ENCODE results near the gene SLC25A51. TPM values are rescaled to one million over a fixed set of nuclear protein-coding genes. Genes with fewer than 3 reads are reported as not detected.

The SLC25A51 gene
- total and polyA plus RNA-seq, 2 donors (not counting 3 experiments of a cell fraction or from before 2014, with no cell fraction given), result 15.4 to 36.2 TPM

- H3K36me3 ChIP-seq (ENCODE audit: control insufficient read depth in 2 of 2, extremely low read depth in 1 of 2, insufficient read depth in 2 of 2, low read length in 2 of 2), result peaks cover 0 to 33% of the 10 kb centered on the region in 2 experiments
- no peak overlapping the region for H3K4me3 ChIP-seq (replicated peaks in 1 of 3; ENCODE audit: insufficient read depth in 1 of 3, low read depth in 1 of 3, low read length in 3 of 3)
- H3K9me1 ChIP-seq (replicated peaks; ENCODE audit: control insufficient read depth, extremely low read depth, insufficient read depth, low read length), result no peaks in the 10 kb centered on the region
- no peaks in the 10 kb centered on the region for H3K79me2 ChIP-seq (ENCODE audit: control insufficient read depth, insufficient read depth, low read length)
- no peaks in the 10 kb centered on the region for H3K9me3 ChIP-seq (replicated peaks; ENCODE audit: control insufficient read depth, insufficient read depth, low read length)
- BruUV-seq (replicated peaks), result no TSS peak
- no peaks in the 10 kb centered on the region for H3K27me3 ChIP-seq (ENCODE audit: control insufficient read depth in 2 of 2, insufficient read depth in 2 of 2, low read length in 2 of 2)
- intact Hi-C loops (cut with micrococcal nuclease), result loop anchor here (5.0 kb wide), 1 partner anchor 57 kb away; no protein-coding TSS in a partner anchor
- no peak overlapping the region for H3K27ac ChIP-seq (ENCODE audit: insufficient read depth, low read depth, low read length)
- no peak overlapping the region for H3K4me2 ChIP-seq (ENCODE audit: insufficient read depth, low read length)
- dilution Hi-C loops (cut with MboI; ENCODE audit: extremely low pct_ligation_motif_present, low sequenced_read_pairs), result no loop called here
- H2AFZ ChIP-seq (ENCODE audit: low read depth, low read length), result no peak overlapping the region
- CTCF ChIA-PET, result no interaction called here
- POLR2A ChIA-PET, result no interaction called here
- H3K9ac ChIP-seq (replicated peaks; ENCODE audit: extremely low read depth, insufficient read depth, low read length), result no peak overlapping the region
- DNase-seq (ENCODE audit: low read depth, low spot score) (no peak), FAIRE-seq (no peak)
- H4K20me1 ChIP-seq (replicated peaks; ENCODE audit: control insufficient read depth, extremely low read depth, insufficient read depth, low read length), result no peaks in the 10 kb centered on the region
- peaks cover 21% of the 10 kb centered on the region for H3K4me1 ChIP-seq (ENCODE audit: control insufficient read depth, extremely low read depth, insufficient read depth, low read length)
- TF ChIP-seq GATA2 (IDR thresholded peaks at IDR 0.05; ENCODE audit: insufficient read depth, insufficient read length, low read depth, low read length) (no peak), MYC (IDR thresholded peaks at IDR 0.05; ENCODE audit: low read depth, low read length) (no peak), MAX (IDR thresholded peaks at IDR 0.05; ENCODE audit: insufficient read depth, insufficient read length) (no peak), POLR2A (IDR thresholded peaks at IDR 0.05; ENCODE audit: low read depth, low read length) (no peak), FOS (IDR thresholded peaks at IDR 0.05; ENCODE audit: borderline replicate concordance, insufficient read depth, low read length) (no peak), JUN (IDR thresholded peaks at IDR 0.05; ENCODE audit: borderline replicate concordance, insufficient read depth, insufficient read length, low read depth) (no peak), EZH2 (IDR thresholded peaks at IDR 0.05; ENCODE audit: borderline replicate concordance, low read depth, low read length, severe bottlenecking) (no peak), POLR2AphosphoS5 (IDR thresholded peaks at IDR 0.05; ENCODE audit: insufficient read depth, low read depth, low read length) (no peak), CTCF (IDR thresholded peaks at IDR 0.05; ENCODE audit: extremely low read depth in 1 of 2, insufficient read depth in 1 of 2, low read depth in 1 of 2, low read length in 2 of 2) (no peak)
These were observed 46.6 kb upstream of the SLC25A51 start for GRCh38 chr9:37950561-37950960.
